Measurements from ENCODE around the gene GRIN2A.

GRIN2A gene

DNA sequence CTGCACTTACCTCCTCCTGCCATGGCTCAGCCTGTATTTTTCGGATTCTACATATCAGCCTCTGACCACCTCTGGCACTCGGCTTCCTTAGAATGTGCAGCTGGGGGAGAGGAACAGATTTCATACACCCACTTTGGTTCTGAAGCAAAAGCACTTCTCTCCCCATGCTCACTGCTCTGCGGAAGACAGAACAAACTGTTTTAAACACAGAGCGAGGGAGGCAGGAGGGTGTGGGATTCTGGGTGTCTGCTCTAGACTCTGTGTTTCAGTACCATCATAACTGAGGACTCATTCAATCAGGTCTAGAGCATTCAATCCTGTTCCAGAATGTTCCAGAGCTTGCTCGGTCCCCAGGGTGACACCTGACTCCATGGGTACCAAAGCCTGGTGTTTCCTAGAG is 239.1 kb downstream of the GRIN2A start:
- Histone ChIP-seq H3K9ac (ENCODE audit: low read length) (no peak overlapping the region), H3K4me1 (ENCODE audit: control insufficient read depth, insufficient read depth, low read length) (no peaks in the 10 kb centered on the region), H3K36me3 (ENCODE audit: control insufficient read depth, insufficient read depth, low read length) (no peaks in the 10 kb centered on the region), H3K27me3 (ENCODE audit: control insufficient read depth, insufficient read depth, low read length) (no peaks in the 10 kb centered on the region), H3K9me3 (ENCODE audit: control insufficient read depth, low read length) (no peaks in the 10 kb centered on the region), H3K4me3 (ENCODE audit: low read length) (no peak overlapping the region)

GRCh38 chr16:9941245-9941644 is 241.0 kb downstream of the GRIN2A start:
- no peaks in the 10 kb centered on the region for H3K4me1 ChIP-seq (ENCODE audit: control insufficient read depth, insufficient read depth, low read length)

GRCh38 chr16:9934723-9935508 is 247.3 kb downstream of the GRIN2A start:
- no peak overlapping the region for H3K4me3 ChIP-seq (ENCODE audit: low read length)
- no peaks in the 10 kb centered on the region for H3K27me3 ChIP-seq (ENCODE audit: control insufficient read depth, insufficient read depth, low read length)
- H3K9me3 ChIP-seq (ENCODE audit: control insufficient read depth, low read length): no peaks in the 10 kb centered on the region
- no peaks in the 10 kb centered on the region for H3K4me1 ChIP-seq (ENCODE audit: control insufficient read depth, insufficient read depth, low read length)
- no peaks in the 10 kb centered on the region for H3K36me3 ChIP-seq (ENCODE audit: control insufficient read depth, insufficient read depth, low read length)
- no peak overlapping the region for H3K9ac ChIP-seq (ENCODE audit: low read length)

More at GRCh38 chr16:9941245-9941644, 241.0 kb downstream of the GRIN2A start:
- no peak overlapping the region for H3K9ac ChIP-seq (ENCODE audit: low read length)
- H3K36me3 ChIP-seq (ENCODE audit: control insufficient read depth, insufficient read depth, low read length): no peaks in the 10 kb centered on the region
- no peak overlapping the region for H3K4me3 ChIP-seq (ENCODE audit: low read length)
- H3K9me3 ChIP-seq (ENCODE audit: control insufficient read depth, low read length): no peaks in the 10 kb centered on the region
- no peaks in the 10 kb centered on the region for H3K27me3 ChIP-seq (ENCODE audit: control insufficient read depth, insufficient read depth, low read length)

GRCh38 chr16:9932919-9933653 is 249.1 kb downstream of the GRIN2A start:
- Histone ChIP-seq H3K9ac (ENCODE audit: low read length) (no peak overlapping the region), H3K4me3 (ENCODE audit: low read length) (no peak overlapping the region), H3K4me1 (ENCODE audit: control insufficient read depth, insufficient read depth, low read length) (no peaks in the 10 kb centered on the region), H3K36me3 (ENCODE audit: control insufficient read depth, insufficient read depth, low read length) (no peaks in the 10 kb centered on the region), H3K27me3 (ENCODE audit: control insufficient read depth, insufficient read depth, low read length) (no peaks in the 10 kb centered on the region), H3K9me3 (ENCODE audit: control insufficient read depth, low read length) (no peaks in the 10 kb centered on the region)

DNA sequence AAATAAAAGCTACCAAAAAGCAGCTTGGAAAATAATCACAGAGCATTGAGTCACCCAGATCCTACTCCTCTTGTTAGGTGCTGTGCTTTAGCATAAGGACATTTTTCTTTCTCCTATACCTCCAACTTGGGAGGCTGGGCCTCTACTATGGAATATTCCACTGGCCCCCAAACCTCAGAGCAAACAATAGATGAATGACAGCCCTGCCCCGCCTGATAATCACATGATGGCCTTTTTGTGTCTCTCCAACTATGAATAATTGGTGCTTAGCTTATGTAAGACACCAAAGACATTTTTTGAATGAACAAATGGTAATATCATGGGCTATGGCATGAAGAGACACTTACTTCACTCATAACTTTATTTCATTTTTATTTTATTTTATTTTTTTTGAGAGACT is 250.2 kb downstream of the GRIN2A start:
- H3K36me3 ChIP-seq (ENCODE audit: control insufficient read depth, insufficient read depth, low read length): no peaks in the 10 kb centered on the region
- H3K4me1 ChIP-seq (ENCODE audit: control insufficient read depth, insufficient read depth, low read length): no peaks in the 10 kb centered on the region
- H3K9me3 ChIP-seq (ENCODE audit: control insufficient read depth, low read length): no peaks in the 10 kb centered on the region
- no peak overlapping the region for H3K4me3 ChIP-seq (ENCODE audit: low read length)
- H3K27me3 ChIP-seq (ENCODE audit: control insufficient read depth, insufficient read depth, low read length): no peaks in the 10 kb centered on the region
- no peak overlapping the region for H3K9ac ChIP-seq (ENCODE audit: low read length)

DNA sequence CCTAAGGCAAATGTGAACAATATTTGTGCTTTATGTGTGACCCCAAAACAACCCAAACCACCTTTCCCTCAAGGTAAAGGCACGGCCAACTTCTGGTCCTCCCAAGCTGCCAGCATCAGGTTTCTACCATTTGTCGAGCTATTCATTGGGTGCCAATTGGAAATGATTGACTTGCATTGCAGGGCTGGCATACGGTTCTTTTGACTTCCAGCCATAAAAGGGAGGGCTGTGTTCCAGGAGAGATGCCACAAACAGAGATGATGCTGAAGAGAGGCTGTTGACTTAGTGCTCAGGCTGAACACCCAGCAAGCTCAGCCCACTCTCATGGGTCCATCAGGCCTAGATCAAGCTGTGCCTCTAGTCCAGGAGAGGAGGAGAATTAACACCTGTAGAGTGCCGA is 252.4 kb downstream of the GRIN2A start:
- Histone ChIP-seq H3K27me3 (ENCODE audit: control insufficient read depth, insufficient read depth, low read length) (no peaks in the 10 kb centered on the region), H3K9ac (ENCODE audit: low read length) (no peak overlapping the region), H3K4me1 (ENCODE audit: control insufficient read depth, insufficient read depth, low read length) (no peaks in the 10 kb centered on the region), H3K9me3 (ENCODE audit: control insufficient read depth, low read length) (no peaks in the 10 kb centered on the region), H3K4me3 (ENCODE audit: low read length) (no peak overlapping the region), H3K36me3 (ENCODE audit: control insufficient read depth, insufficient read depth, low read length) (no peaks in the 10 kb centered on the region)

GRCh38 chr16:9929313-9929712 is 252.9 kb downstream of the GRIN2A start:
- Histone ChIP-seq H3K9ac (ENCODE audit: low read length) (no peak overlapping the region), H3K4me3 (ENCODE audit: low read length) (no peak overlapping the region), H3K4me1 (ENCODE audit: control insufficient read depth, insufficient read depth, low read length) (no peaks in the 10 kb centered on the region), H3K9me3 (ENCODE audit: control insufficient read depth, low read length) (no peaks in the 10 kb centered on the region), H3K27me3 (ENCODE audit: control insufficient read depth, insufficient read depth, low read length) (no peaks in the 10 kb centered on the region), H3K36me3 (ENCODE audit: control insufficient read depth, insufficient read depth, low read length) (no peaks in the 10 kb centered on the region)

GRCh38 chr16:9922441-9922840 is 259.8 kb downstream of the GRIN2A start:
- Histone ChIP-seq H3K27me3 (ENCODE audit: control insufficient read depth, insufficient read depth, low read length) (no peaks in the 10 kb centered on the region), H3K36me3 (ENCODE audit: control insufficient read depth, insufficient read depth, low read length) (no peaks in the 10 kb centered on the region), H3K4me3 (ENCODE audit: low read length) (no peak overlapping the region), H3K9me3 (ENCODE audit: control insufficient read depth, low read length) (no peaks in the 10 kb centered on the region), H3K4me1 (ENCODE audit: control insufficient read depth, insufficient read depth, low read length) (no peaks in the 10 kb centered on the region), H3K9ac (ENCODE audit: low read length) (no peak overlapping the region)

- H3K27me3 ChIP-seq (ENCODE audit: control insufficient read depth, insufficient read depth, low read length): no peaks in the 10 kb centered on the region
- no peaks in the 10 kb centered on the region for H3K4me1 ChIP-seq (ENCODE audit: control insufficient read depth, insufficient read depth, low read length)
- no peaks in the 10 kb centered on the region for H3K36me3 ChIP-seq (ENCODE audit: control insufficient read depth, insufficient read depth, low read length)
- no peak overlapping the region for H3K4me3 ChIP-seq (ENCODE audit: low read length)
- no peaks in the 10 kb centered on the region for H3K9me3 ChIP-seq (ENCODE audit: control insufficient read depth, low read length)
- no peak overlapping the region for H3K9ac ChIP-seq (ENCODE audit: low read length)
These were observed 260.2 kb downstream of the GRIN2A start for GRCh38 chr16:9921997-9922396.

DNA sequence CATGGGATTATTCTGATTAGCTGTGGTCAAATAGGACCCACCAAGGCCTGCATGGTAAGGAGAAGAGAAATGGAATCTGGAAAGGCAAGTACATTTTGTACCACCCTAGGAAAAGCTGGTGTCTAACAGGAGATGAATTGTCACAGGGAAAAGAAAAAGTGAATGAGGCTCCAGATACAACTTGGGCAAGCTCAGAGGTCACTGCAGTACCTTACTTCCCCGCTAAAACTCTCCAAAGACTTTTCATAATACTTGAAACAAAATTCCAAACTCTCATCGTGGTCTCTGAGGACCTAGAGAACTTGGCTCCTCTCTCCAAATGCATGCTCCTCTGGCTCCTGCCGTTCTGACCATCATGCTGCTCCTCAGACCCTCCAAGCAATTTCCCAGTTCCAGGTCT is 262.8 kb downstream of the GRIN2A start:
- no peak overlapping the region for H3K4me3 ChIP-seq (ENCODE audit: low read length)
- H3K9me3 ChIP-seq (ENCODE audit: control insufficient read depth, low read length): no peaks in the 10 kb centered on the region
- no peaks in the 10 kb centered on the region for H3K27me3 ChIP-seq (ENCODE audit: control insufficient read depth, insufficient read depth, low read length)
- no peaks in the 10 kb centered on the region for H3K4me1 ChIP-seq (ENCODE audit: control insufficient read depth, insufficient read depth, low read length)
- H3K36me3 ChIP-seq (ENCODE audit: control insufficient read depth, insufficient read depth, low read length): no peaks in the 10 kb centered on the region
- H3K9ac ChIP-seq (ENCODE audit: low read length): no peak overlapping the region

- Histone ChIP-seq H3K9ac (ENCODE audit: low read length) (no peak overlapping the region), H3K27me3 (ENCODE audit: control insufficient read depth, insufficient read depth, low read length) (no peaks in the 10 kb centered on the region), H3K36me3 (ENCODE audit: control insufficient read depth, insufficient read depth, low read length) (no peaks in the 10 kb centered on the region), H3K4me3 (ENCODE audit: low read length) (no peak overlapping the region), H3K4me1 (ENCODE audit: control insufficient read depth, insufficient read depth, low read length) (no peaks in the 10 kb centered on the region), H3K9me3 (ENCODE audit: control insufficient read depth, low read length) (no peaks in the 10 kb centered on the region)
These were observed 264.5 kb downstream of the GRIN2A start for GRCh38 chr16:9917691-9918090.

GRCh38 chr16:9913604-9914326 is 268.5 kb downstream of the GRIN2A start:
- Histone ChIP-seq H3K9me3 (ENCODE audit: control insufficient read depth, low read length) (no peaks in the 10 kb centered on the region), H3K9ac (ENCODE audit: low read length) (no peak overlapping the region), H3K27me3 (ENCODE audit: control insufficient read depth, insufficient read depth, low read length) (no peaks in the 10 kb centered on the region), H3K36me3 (ENCODE audit: control insufficient read depth, insufficient read depth, low read length) (no peaks in the 10 kb centered on the region), H3K4me3 (ENCODE audit: low read length) (no peak overlapping the region), H3K4me1 (ENCODE audit: control insufficient read depth, insufficient read depth, low read length) (no peaks in the 10 kb centered on the region)
